A375 (cell line): Measurements from ENCODE around the gene FBXO10. TPM values are rescaled to one million over a fixed set of nuclear protein-coding genes. Genes with fewer than 3 reads are reported as not detected.

Experiments
- total RNA-seq: library from RNA; depleted of rRNA; stranded (reverse); fragments of >200 nt; shearing (Covaris generic); gene quantifications from 2 replicates; pipeline ENCODE4 v1.2.3, GENCODE V29; 2014; rRNA removed

Gene FBXO10, protein sequence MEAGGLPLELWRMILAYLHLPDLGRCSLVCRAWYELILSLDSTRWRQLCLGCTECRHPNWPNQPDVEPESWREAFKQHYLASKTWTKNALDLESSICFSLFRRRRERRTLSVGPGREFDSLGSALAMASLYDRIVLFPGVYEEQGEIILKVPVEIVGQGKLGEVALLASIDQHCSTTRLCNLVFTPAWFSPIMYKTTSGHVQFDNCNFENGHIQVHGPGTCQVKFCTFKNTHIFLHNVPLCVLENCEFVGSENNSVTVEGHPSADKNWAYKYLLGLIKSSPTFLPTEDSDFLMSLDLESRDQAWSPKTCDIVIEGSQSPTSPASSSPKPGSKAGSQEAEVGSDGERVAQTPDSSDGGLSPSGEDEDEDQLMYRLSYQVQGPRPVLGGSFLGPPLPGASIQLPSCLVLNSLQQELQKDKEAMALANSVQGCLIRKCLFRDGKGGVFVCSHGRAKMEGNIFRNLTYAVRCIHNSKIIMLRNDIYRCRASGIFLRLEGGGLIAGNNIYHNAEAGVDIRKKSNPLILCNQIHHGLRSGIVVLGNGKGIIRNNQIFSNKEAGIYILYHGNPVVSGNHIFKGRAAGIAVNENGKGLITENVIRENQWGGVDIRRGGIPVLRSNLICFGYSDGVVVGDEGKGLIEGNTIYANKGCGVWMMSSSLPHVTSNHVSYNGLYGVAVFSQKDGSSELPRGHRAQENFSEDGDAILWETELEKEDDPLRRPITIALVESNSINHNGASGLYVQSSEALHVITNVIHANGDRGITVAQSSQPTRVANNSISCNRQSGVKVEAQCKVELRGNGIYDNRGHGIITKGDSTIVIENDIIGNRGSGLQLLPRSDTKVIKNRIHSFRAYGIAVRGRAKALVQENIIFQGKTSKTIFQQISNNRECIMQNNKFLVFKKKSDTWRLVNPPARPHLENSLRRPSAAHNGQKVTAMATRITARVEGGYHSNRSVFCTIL
- 4.5 and 8.5 TPM in 2 replicates for total RNA-seq

GRCh38 chr9:37575921-37576721 is at the start of gene FBXO10:
FBXO10 (minus strand) TSS chr9:37576380; CDS start chr9:37541768, 34,612 bp downstream.

DNA sequence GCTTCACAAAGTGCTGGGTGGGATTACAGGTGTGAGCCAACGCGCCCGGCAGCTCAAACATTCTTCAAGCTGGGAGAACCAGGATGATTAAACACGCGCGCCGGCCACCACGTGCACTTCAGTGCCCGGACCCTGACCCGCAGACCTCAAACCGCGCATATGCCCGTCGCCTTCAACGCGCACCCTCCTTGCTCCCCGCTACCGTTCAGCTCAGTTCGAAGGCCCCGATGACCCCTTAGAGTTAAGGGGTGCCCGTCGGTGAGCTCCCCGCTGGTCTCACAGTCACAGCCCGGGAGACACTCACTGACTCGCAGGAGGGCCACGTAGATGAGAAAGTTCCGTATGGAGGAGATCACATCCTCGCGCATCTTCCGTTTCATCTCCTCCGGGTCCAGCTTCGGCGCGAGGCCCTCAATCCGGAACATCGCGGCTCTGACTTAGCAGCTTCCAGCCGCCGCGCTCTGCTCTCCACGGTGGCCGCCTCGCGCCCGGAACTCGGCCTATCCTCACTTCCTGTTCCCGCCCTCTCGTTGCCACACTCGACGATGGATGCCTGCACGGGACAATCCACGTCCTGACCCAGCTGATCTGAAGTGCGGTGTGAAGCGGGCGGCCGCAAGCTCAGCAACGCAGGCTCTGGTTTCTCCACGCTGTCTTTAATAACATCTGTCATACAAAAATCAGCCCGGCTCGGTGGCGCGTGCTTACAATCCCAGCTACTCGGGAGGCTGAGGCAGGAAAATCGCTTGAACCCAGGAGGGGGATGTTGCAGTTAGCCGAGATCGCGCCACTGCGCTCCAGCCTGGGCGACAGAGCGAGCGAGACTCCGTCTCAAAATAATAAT is 16.1 kb upstream of the FBXO10 start, which contains the start of gene TOMM5:
Gene TOMM5, minus strand, starts transcription at position 490 of the 844 bp plus-strand sequence. Its CDS starts 65 bp downstream, at position 425.

DNA sequence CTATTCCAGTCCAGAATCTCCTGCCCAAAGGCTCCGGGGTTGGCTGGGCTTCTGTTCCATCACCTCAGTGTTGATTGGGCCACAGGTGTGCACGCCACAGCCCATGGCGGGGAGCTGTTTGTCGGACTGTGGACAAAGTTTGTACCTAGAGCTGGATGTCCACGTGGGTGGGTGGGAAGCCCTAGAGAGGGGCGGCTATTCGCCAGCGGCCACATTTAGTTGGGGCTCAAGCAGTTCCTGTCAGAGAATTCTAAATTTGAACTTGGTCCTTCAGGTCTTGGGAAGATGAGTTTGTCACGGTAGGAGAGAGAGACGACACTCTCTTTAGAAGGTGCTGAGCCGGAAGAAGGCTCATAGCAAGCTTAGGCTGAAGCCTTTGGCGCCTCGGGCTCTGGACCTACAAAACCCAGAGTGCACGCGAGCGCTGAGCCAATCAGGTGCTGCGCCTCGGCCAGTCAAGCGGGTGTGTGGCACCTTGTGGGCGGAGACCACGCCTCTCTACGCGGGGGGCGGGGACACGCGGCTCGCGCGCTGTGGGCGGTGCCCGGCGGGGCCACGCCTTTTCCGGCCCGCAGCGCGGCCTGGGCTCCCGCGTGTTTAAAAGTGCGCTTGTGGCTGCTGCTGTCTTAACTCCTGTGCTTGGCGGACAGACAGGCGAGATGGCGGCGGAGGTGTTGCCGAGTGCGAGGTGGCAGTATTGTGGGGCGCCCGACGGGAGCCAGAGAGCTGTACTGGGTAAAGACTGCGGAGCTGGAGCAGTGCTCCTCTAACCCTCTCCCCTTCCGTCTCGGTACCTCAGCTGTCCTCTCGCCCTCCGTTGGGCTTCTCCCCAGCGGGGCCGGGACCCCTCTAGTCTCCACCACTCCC is 90.6 kb downstream of the FBXO10 start, which contains the start of gene POLR1E:
Gene POLR1E, plus strand, starts transcription at position 560 of the 867 bp plus-strand sequence. Its CDS starts 100 bp downstream, at position 660.

DNA sequence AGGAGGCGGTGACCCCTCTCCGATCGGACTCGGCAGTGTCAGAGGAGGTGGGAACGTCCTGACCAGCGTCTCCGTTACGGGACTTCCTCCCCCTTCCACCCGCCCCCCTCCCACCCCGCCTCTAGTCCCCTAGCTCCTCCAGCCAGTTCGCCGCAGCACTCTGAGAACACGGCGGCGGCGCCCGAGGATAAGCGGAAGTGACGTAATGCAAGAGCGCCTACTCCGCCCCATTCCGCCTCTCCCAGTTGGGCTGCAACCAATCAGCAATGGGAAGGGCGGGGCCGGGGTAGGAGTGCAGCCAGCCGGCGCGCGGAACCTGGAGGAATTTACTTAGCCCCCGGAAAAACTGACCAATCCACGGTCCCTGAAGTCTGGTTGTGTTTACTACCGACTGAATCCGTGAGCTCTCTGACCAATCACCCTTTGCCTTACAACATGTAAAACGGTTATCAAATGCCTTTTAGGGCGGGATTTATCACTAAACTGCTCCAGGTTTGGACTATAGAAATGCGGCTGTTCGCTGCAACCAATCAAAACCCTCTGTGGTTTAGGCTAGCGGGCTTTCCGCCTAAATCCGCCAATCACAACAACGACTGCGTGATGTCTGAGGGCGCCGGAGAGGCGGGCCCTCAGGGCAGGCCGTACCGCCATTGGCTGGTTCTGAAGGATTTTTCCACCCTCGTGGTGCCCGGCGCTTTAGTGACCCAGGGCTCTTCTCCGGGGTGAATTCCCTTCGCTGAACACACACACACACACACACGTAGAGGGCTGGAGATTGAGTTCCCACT is 110.7 kb downstream of the FBXO10 start, which contains the start of gene ZBTB5:
Gene ZBTB5, minus strand, starts transcription at position 202 of the 788 bp plus-strand sequence. CDS start 22,899 bp downstream, outside the sequence.

Other genes with a start within 250 kb of the FBXO10 start
- 149 and 174 TPM in 2 replicates for gene GRHPR, start 153.7 kb downstream of the FBXO10 start, total RNA-seq
- gene ZBTB5, start 110.9 kb downstream of the FBXO10 start, total RNA-seq: 10.7 and 13.4 TPM in 2 replicates
- 58.2 and 65.9 TPM in 2 replicates for gene POLR1E, start 90.4 kb downstream of the FBXO10 start, total RNA-seq
- 449 and 470 TPM in 2 replicates for gene TOMM5, start 16.2 kb upstream of the FBXO10 start, total RNA-seq
- gene FRMPD1, start 74.6 kb upstream of the FBXO10 start, total RNA-seq: not detected in 2 replicates
- gene TRMT10B, start 177.4 kb upstream of the FBXO10 start, total RNA-seq: 3.5 and 4.3 TPM in 2 replicates
- 194 and 227 TPM in 2 replicates for gene EXOSC3, start 208.7 kb upstream of the FBXO10 start, total RNA-seq
- 8.9 and 9.6 TPM in 2 replicates for gene DCAF10, start 224.4 kb upstream of the FBXO10 start, total RNA-seq